ENCODE results near the gene ANAPC4.
"Not testable (repeated sequence)": the region's sequence is repeated elsewhere in the genome, so short reads cannot be mapped to it uniquely, and the experiment has no call there.

ANAPC4 gene

GRCh38 chr4:25376754-25377571, at the start of gene ANAPC4:
TSS of gene ANAPC4 (plus strand) at chr4:25377263. CDS start at chr4:25377428, 165 bp downstream.
- in situ Hi-C loops (cut with MboI; ENCODE audit: low sequenced_read_pairs): no loop called here

- in situ Hi-C loops (cut with MboI; ENCODE audit: low sequenced_read_pairs): not testable (repeated sequence)
Measured at GRCh38 chr4:25328463-25328862, 48.6 kb upstream of the ANAPC4 start.

- in situ Hi-C loops (cut with MboI; ENCODE audit: low sequenced_read_pairs): no loop called here
Measured at GRCh38 chr4:25330335-25330734, 46.7 kb upstream of the ANAPC4 start.

GRCh38 chr4:25330905-25331808, 45.9 kb upstream of the ANAPC4 start:
- in situ Hi-C loops (cut with MboI; ENCODE audit: low sequenced_read_pairs): no loop called here

- in situ Hi-C loops (cut with MboI; ENCODE audit: low sequenced_read_pairs): no loop called here
Measured at GRCh38 chr4:25343671-25344070, 33.4 kb upstream of the ANAPC4 start.

- in situ Hi-C loops (cut with MboI; ENCODE audit: low sequenced_read_pairs): no loop called here
Measured at GRCh38 chr4:25345744-25346143, 31.3 kb upstream of the ANAPC4 start.

GRCh38 chr4:25346913-25347312, 30.1 kb upstream of the ANAPC4 start:
- in situ Hi-C loops (cut with MboI; ENCODE audit: low sequenced_read_pairs): no loop called here

- in situ Hi-C loops (cut with MboI; ENCODE audit: low sequenced_read_pairs): no loop called here
Measured at GRCh38 chr4:25347473-25347872, 29.6 kb upstream of the ANAPC4 start.

GRCh38 chr4:25347971-25348370, 29.1 kb upstream of the ANAPC4 start:
- in situ Hi-C loops (cut with MboI; ENCODE audit: low sequenced_read_pairs): no loop called here

- in situ Hi-C loops (cut with MboI; ENCODE audit: low sequenced_read_pairs): no loop called here
Measured at GRCh38 chr4:25350561-25350960, 26.5 kb upstream of the ANAPC4 start.

- in situ Hi-C loops (cut with MboI; ENCODE audit: low sequenced_read_pairs): no loop called here
Measured at GRCh38 chr4:25351777-25352416, 25.2 kb upstream of the ANAPC4 start.

GRCh38 chr4:25356068-25356467, 21.0 kb upstream of the ANAPC4 start:
- in situ Hi-C loops (cut with MboI; ENCODE audit: low sequenced_read_pairs): no loop called here

- in situ Hi-C loops (cut with MboI; ENCODE audit: low sequenced_read_pairs): no loop called here
Measured at GRCh38 chr4:25358515-25359275, 18.4 kb upstream of the ANAPC4 start.

- in situ Hi-C loops (cut with MboI; ENCODE audit: low sequenced_read_pairs): no loop called here
Measured at GRCh38 chr4:25361253-25361652, 15.8 kb upstream of the ANAPC4 start.

- in situ Hi-C loops (cut with MboI; ENCODE audit: low sequenced_read_pairs): no loop called here
Measured at GRCh38 chr4:25367004-25367621, 9.9 kb upstream of the ANAPC4 start.

- in situ Hi-C loops (cut with MboI; ENCODE audit: low sequenced_read_pairs): no loop called here
Measured at GRCh38 chr4:25367877-25368276, 9.2 kb upstream of the ANAPC4 start.

GRCh38 chr4:25368315-25368714, 8.7 kb upstream of the ANAPC4 start:
- in situ Hi-C loops (cut with MboI; ENCODE audit: low sequenced_read_pairs): no loop called here

GRCh38 chr4:25370242-25370641, 6.8 kb upstream of the ANAPC4 start:
- in situ Hi-C loops (cut with MboI; ENCODE audit: low sequenced_read_pairs): no loop called here

- in situ Hi-C loops (cut with MboI; ENCODE audit: low sequenced_read_pairs): not testable (repeated sequence)
Measured at GRCh38 chr4:25372549-25372948, 4.5 kb upstream of the ANAPC4 start.
